Astrocyte (in vitro differentiated cells and primary cell): Measurements from ENCODE around the gene CDH23. TPM values are rescaled to one million over a fixed set of nuclear protein-coding genes. Genes with fewer than 3 reads are reported as not detected.

Source experiments
- DNase-seq: peaks from one replicate; pipeline ENCODE4 v3.0.0-alpha.2; 2010; ENCODE audit warnings: low read depth
- FAIRE-seq: peaks from 2 replicates; lab custom pipeline; 2011; peaks lifted over from hg19 to GRCh38; lab: Jason Lieb, UNC
- H2AFZ ChIP-seq: 2 replicates; pipeline ENCODE4 v1.6.0; 2012; ENCODE audit warnings: low read depth, low read length, inconsistent platforms
- H3K27ac ChIP-seq: 2 replicates; pipeline ENCODE4 v1.5.1; 2011; ENCODE audit warnings: low read depth, low read length, inconsistent platforms
- H3K27me3 ChIP-seq: 2 replicates; pipeline ENCODE4 v1.6.0; 2011; ENCODE audit warnings: low read length, inconsistent platforms; ENCODE audit not compliant: insufficient read depth
- H3K36me3 ChIP-seq: 2 replicates; pipeline ENCODE4 v1.5.1; 2011; ENCODE audit warnings: low read length, inconsistent platforms; ENCODE audit not compliant: insufficient read depth
- H3K4me1 ChIP-seq: 2 replicates; pipeline ENCODE4 v1.5.1; 2011; ENCODE audit warnings: low read length, inconsistent platforms; ENCODE audit not compliant: insufficient read depth
- H3K4me2 ChIP-seq: 2 replicates; pipeline ENCODE4 v1.6.0; 2012; ENCODE audit warnings: low read length, inconsistent platforms
- H3K4me3 ChIP-seq: 2 replicates; pipeline ENCODE4 v1.5.1; 2011; ENCODE audit warnings: low read depth, mild to moderate bottlenecking, low read length, inconsistent platforms; ENCODE audit not compliant: insufficient read depth
- H3K79me2 ChIP-seq: 2 replicates; pipeline ENCODE4 v1.6.0; 2012; ENCODE audit warnings: mild to moderate bottlenecking, low read length, inconsistent platforms; ENCODE audit not compliant: insufficient read depth
- H3K9ac ChIP-seq: 2 replicates; pipeline ENCODE4 v1.6.0; 2012; ENCODE audit warnings: mild to moderate bottlenecking, low read length, inconsistent platforms
- H3K9me3 ChIP-seq: 2 replicates; pipeline ENCODE4 v1.5.1; 2012; ENCODE audit warnings: low read depth, mild to moderate bottlenecking, low read length, inconsistent platforms; ENCODE audit not compliant: insufficient read depth
- H4K20me1 ChIP-seq: 2 replicates; pipeline ENCODE4 v1.6.0; 2012; ENCODE audit warnings: low read length, inconsistent platforms; ENCODE audit not compliant: insufficient read depth
- H3K27ac Mint-ChIP-seq: one replicate; pipeline ENCODE4 v1.8.0; 2021; ENCODE audit warnings: mild to moderate bottlenecking, mixed read lengths; ENCODE audit not compliant: unreplicated experiment
- H3K27me3 Mint-ChIP-seq: one replicate; pipeline ENCODE4 v1.8.0; 2021; ENCODE audit warnings: low read depth, mixed read lengths; ENCODE audit not compliant: unreplicated experiment
- H3K36me3 Mint-ChIP-seq: one replicate; pipeline ENCODE4 v1.8.0; 2021; ENCODE audit warnings: low read depth, mixed read lengths; ENCODE audit not compliant: unreplicated experiment
- H3K4me1 Mint-ChIP-seq: one replicate; pipeline ENCODE4 v1.8.0; 2021; ENCODE audit warnings: low read depth, mixed read lengths; ENCODE audit not compliant: unreplicated experiment
- H3K4me3 Mint-ChIP-seq: one replicate; pipeline ENCODE4 v1.8.0; 2021; ENCODE audit warnings: mild to moderate bottlenecking, moderate library complexity, mixed read lengths; ENCODE audit not compliant: unreplicated experiment
- H3K9me3 Mint-ChIP-seq: one replicate; pipeline ENCODE4 v1.8.0; 2021; ENCODE audit warnings: mild to moderate bottlenecking, mixed read lengths; ENCODE audit not compliant: unreplicated experiment
- CTCF ChIP-seq: IDR thresholded peaks from 2 replicates; pipeline ENCODE4 v1.5.1; 2011; ENCODE audit warnings: low read depth, mild to moderate bottlenecking, inconsistent platforms, low read length, moderate library complexity; ENCODE audit not compliant: insufficient read depth
- EZH2 ChIP-seq: IDR thresholded peaks from 2 replicates; pipeline ENCODE4 v1.6.1; 2012; ENCODE audit warnings: mild to moderate bottlenecking, low read length, inconsistent platforms; ENCODE audit not compliant: insufficient read depth
- total RNA-seq: library from RNA; stranded (reverse); gene quantifications from 2 replicates; pipeline ENCODE4 v1.2.1, GENCODE V29; 2021

CDH23 gene
- total RNA-seq, 1 donor from 2014 or later: not detected

- H3K27ac Mint-ChIP-seq: no peak overlapping the region
- TF ChIP-seq CTCF (no peak), EZH2 (no peak)
- H3K27ac ChIP-seq: no peak overlapping the region
- no peaks in the 10 kb centered on the region for H3K27me3 ChIP-seq
- no peak overlapping the region for H3K4me3 Mint-ChIP-seq
- H3K4me1 ChIP-seq: peaks cover 20% of the 10 kb centered on the region
- no peak overlapping the region for H2AFZ ChIP-seq
- peaks cover 1% of the 10 kb centered on the region for H3K36me3 Mint-ChIP-seq
- H3K27me3 Mint-ChIP-seq: peaks cover 61% of the 10 kb centered on the region
- no peaks in the 10 kb centered on the region for H3K36me3 ChIP-seq
- peaks cover 3% of the 10 kb centered on the region for H3K9me3 Mint-ChIP-seq
- H3K79me2 ChIP-seq: no peaks in the 10 kb centered on the region
- no peak overlapping the region for H3K4me2 ChIP-seq
- H3K9ac ChIP-seq: no peak overlapping the region
- H3K4me1 Mint-ChIP-seq: peaks cover 4% of the 10 kb centered on the region
- DNase-seq (no peak), FAIRE-seq (no peak)
- H4K20me1 ChIP-seq: no peaks in the 10 kb centered on the region
- H3K9me3 ChIP-seq: no peaks in the 10 kb centered on the region
- H3K4me3 ChIP-seq: no peak overlapping the region
These were observed 379.8 kb downstream of the CDH23 start for GRCh38 chr10:71776481-71776925.

- H3K27ac ChIP-seq: no peak overlapping the region
- H3K9me3 ChIP-seq: no peaks in the 10 kb centered on the region
- no peak for DNase-seq
- no peaks in the 10 kb centered on the region for H3K79me2 ChIP-seq
- H3K4me3 ChIP-seq: no peak overlapping the region
- H3K36me3 ChIP-seq: no peaks in the 10 kb centered on the region
- Mint-ChIP-seq H3K27me3 (peaks cover 61% of the 10 kb centered on the region), H3K27ac (no peak overlapping the region), H3K36me3 (peaks cover 1% of the 10 kb centered on the region), H3K4me1 (peaks cover 4% of the 10 kb centered on the region), H3K4me3 (no peak overlapping the region), H3K9me3 (peaks cover 3% of the 10 kb centered on the region)
- H3K27me3 ChIP-seq: peaks cover 2% of the 10 kb centered on the region
- TF ChIP-seq CTCF: no peak
- TF ChIP-seq EZH2: no peak
- no peak overlapping the region for H3K9ac ChIP-seq
- no peak for FAIRE-seq
- H2AFZ ChIP-seq: no peak overlapping the region
- no peaks in the 10 kb centered on the region for H4K20me1 ChIP-seq
- no peak overlapping the region for H3K4me2 ChIP-seq
- peaks cover 15% of the 10 kb centered on the region for H3K4me1 ChIP-seq
These were observed 380.7 kb downstream of the CDH23 start for GRCh38 chr10:71777213-71777985.
